Parathyroid adenoma (tissue), 2 donors: ENCODE results near the gene ENPP4.

Source experiments
- H2AFZ ChIP-seq: fragments of 300-600 bp; sonication (generic); one replicate; pipeline ENCODE4 v1.7.0; 2017; ENCODE audit warnings: antibody characterized with exemption, mild to moderate bottlenecking
- H3K27ac ChIP-seq: fragments of 300-600 bp; sonication (generic); one replicate; pipeline ENCODE4 v1.7.0; 2017
- H3K27me3 ChIP-seq: fragments of 300-600 bp; sonication (generic); one replicate; pipeline ENCODE4 v1.7.0; 2017; ENCODE audit warnings: low read length; ENCODE audit not compliant: control insufficient read depth, insufficient read depth
- H3K36me3 ChIP-seq: fragments of 300-600 bp; sonication (generic); one replicate; pipeline ENCODE4 v1.7.0; 2017; ENCODE audit warnings: low read length; ENCODE audit not compliant: control insufficient read depth, insufficient read depth
- H3K4me1 ChIP-seq: fragments of 300-600 bp; sonication (generic); one replicate; pipeline ENCODE4 v1.7.0; 2017; ENCODE audit warnings: control low read depth
- H3K4me2 ChIP-seq: fragments of 300-600 bp; sonication (generic); one replicate; pipeline ENCODE4 v1.7.0; 2017; ENCODE audit warnings: low read length
- H3K4me3 ChIP-seq: fragments of 300-600 bp; sonication (generic); one replicate; pipeline ENCODE4 v1.7.0; 2017; ENCODE audit warnings: low read depth, low read length
- H3K79me2 ChIP-seq: fragments of 300-600 bp; sonication (generic); one replicate; pipeline ENCODE4 v1.7.0; 2017; ENCODE audit warnings: control low read depth
- H3K9ac ChIP-seq: fragments of 300-600 bp; sonication (generic); one replicate; pipeline ENCODE4 v1.7.0; 2017; ENCODE audit warnings: mild to moderate bottlenecking
- H3K9me3 ChIP-seq: fragments of 300-600 bp; sonication (generic); one replicate; pipeline ENCODE4 v1.7.0; 2017; ENCODE audit warnings: low read length; ENCODE audit not compliant: control insufficient read depth
- CTCF ChIP-seq: fragments of 300-600 bp; sonication (generic); IDR thresholded peaks from one replicate; pipeline ENCODE4 v1.7.0; 2017; ENCODE audit warnings: antibody characterized with exemption, mild to moderate bottlenecking
- donor health status: primary hyperparathyroidism.

The ENPP4 gene

GRCh38 chr6:46186583-46186982 lies 56.8 kb downstream of the ENPP4 start:
- Histone ChIP-seq H3K36me3 (no peaks in the 10 kb centered on the region), H2AFZ (no peak overlapping the region), H3K9me3 (no peaks in the 10 kb centered on the region), H3K9ac (no peak overlapping the region), H3K4me2 (no peak overlapping the region), H3K27me3 (no peaks in the 10 kb centered on the region), H3K4me1 (no peaks in the 10 kb centered on the region), H3K27ac (no peak overlapping the region), H3K79me2 (no peaks in the 10 kb centered on the region), H3K4me3 (no peak overlapping the region)
- no peak for TF ChIP-seq CTCF

- no peak overlapping the region for H3K27ac ChIP-seq
- TF ChIP-seq CTCF: no peak
- H3K36me3 ChIP-seq: no peaks in the 10 kb centered on the region
- H3K9me3 ChIP-seq: no peaks in the 10 kb centered on the region
- H3K4me1 ChIP-seq: no peaks in the 10 kb centered on the region
- no peaks in the 10 kb centered on the region for H3K27me3 ChIP-seq
- H3K4me3 ChIP-seq: no peak overlapping the region
- H3K79me2 ChIP-seq: no peaks in the 10 kb centered on the region
- H2AFZ ChIP-seq: no peak overlapping the region
- H3K9ac ChIP-seq: no peak overlapping the region
- H3K4me2 ChIP-seq: no peak overlapping the region
Measured at GRCh38 chr6:46189726-46190125, 59.9 kb downstream of the ENPP4 start.

GRCh38 chr6:46190889-46191288 lies 61.1 kb downstream of the ENPP4 start:
- Histone ChIP-seq H3K9me3 (no peaks in the 10 kb centered on the region), H3K4me1 (no peaks in the 10 kb centered on the region), H3K4me2 (no peak overlapping the region), H3K4me3 (no peak overlapping the region), H2AFZ (no peak overlapping the region), H3K79me2 (no peaks in the 10 kb centered on the region), H3K27me3 (no peaks in the 10 kb centered on the region), H3K27ac (no peak overlapping the region), H3K9ac (no peak overlapping the region), H3K36me3 (no peaks in the 10 kb centered on the region)
- no peak for TF ChIP-seq CTCF

GRCh38 chr6:46191961-46192360 lies 62.2 kb downstream of the ENPP4 start:
- H3K27ac ChIP-seq: no peak overlapping the region
- H3K4me1 ChIP-seq: no peaks in the 10 kb centered on the region

More at GRCh38 chr6:46191961-46192360, 62.2 kb downstream of the ENPP4 start:
- no peak overlapping the region for H3K4me3 ChIP-seq
- no peak overlapping the region for H3K4me2 ChIP-seq
- H3K36me3 ChIP-seq: no peaks in the 10 kb centered on the region
- TF ChIP-seq CTCF: no peak
- H2AFZ ChIP-seq: no peak overlapping the region
- H3K9me3 ChIP-seq: no peaks in the 10 kb centered on the region
- no peak overlapping the region for H3K9ac ChIP-seq
- H3K27me3 ChIP-seq: no peaks in the 10 kb centered on the region
- H3K79me2 ChIP-seq: no peaks in the 10 kb centered on the region
